Stimulated activated naive CD4-positive, alpha-beta T cell treated with Interleukin-2 at 50 U/mL for 16 hours (primary cell): Measurements from ENCODE around the gene ELP4.
"Not testable (repeated sequence)": the region's sequence is repeated elsewhere in the genome, so short reads cannot be mapped to it uniquely, and the experiment has no call there.

ENCODE experiments used
- DNase-seq: peaks from one replicate; lab custom pipeline; 2025; lab: John Stamatoyannopoulos, UW

The ELP4 gene

DNA sequence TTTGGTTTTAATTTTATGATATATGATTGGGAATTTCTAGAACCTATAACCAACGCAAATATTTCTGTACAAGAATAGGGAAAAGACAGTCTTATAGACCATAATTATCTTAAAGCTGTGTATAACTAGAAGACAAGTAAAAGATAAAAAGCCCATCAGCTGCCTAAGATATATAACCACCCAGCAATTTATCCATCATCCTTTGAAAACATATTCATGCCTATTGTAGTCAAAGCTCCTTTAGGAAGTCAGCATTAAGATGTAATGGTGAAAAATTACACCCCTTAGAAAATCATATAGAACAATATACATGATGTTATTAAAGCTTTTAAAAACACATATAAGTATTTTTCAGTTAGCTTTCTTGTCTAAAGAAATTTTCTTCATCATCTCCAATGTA lies 46.4 kb downstream of the ELP4 start:
- DNase-seq, result no peak

DNA sequence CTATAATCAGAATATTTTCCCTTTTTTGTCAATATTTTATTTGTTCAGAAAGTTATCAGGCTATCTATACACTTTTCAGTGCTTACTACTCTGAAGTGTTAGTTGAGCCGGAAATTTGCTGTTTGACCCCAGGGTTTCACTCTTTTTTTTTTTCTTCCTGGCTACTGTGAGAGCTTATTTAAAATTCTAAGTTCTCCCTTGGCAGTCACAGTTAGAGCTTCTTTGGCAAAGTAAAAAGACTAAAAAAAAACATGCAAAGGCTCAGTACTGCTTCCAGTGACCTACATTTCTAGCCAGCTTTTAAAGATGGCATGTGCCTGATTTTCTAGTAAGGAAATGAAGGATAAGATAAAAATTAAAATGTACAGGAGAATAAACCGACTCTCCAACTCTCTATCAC lies 48.4 kb downstream of the ELP4 start:
- no peak for DNase-seq

DNA sequence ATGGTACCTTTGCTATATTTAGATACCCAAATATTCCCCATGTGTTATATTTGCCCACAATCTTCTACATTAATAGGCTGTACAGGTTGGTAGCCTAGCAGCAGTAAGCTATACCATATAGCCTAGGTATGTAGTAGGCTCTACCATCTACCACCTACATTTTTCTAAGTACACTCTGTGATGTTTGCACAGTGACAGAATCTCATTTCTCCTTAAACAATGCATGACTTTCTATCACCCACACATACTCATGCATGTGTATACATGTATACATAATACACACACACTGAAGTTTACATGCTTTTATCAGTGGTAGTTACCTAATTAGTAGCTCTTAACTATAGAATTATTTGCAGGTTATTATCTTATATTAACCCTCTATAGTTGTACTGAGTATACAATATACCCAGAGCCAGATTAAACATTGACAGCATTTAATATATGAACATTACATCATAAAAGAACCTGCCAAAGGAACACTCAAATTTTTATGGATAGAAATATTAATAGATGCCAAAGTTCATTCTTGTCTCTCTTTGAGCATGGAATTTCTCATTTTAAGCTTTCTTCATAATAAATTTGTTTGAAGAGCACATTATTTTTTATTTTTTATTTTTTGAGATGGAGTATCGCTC lies 51.4 kb downstream of the ELP4 start:
- DNase-seq, result no peak

DNA sequence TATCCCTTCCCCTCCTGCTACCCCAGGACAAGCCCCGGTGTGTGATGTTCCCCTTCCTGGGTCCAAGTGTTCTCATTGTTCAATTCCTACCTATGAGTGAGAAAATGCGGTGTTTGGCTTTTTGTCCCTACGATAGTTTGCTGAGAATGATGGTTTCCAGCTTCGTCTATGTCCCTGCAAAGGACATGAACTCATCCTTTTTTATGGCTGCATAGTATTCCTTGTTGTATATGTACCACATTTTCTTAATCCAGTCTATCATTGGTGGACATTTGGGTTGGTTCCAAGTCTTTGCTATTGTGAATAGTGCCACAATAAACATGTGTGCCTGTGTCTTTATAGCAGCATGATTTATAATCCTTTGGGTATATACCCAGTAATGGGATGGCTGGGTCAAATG lies 55.0 kb downstream of the ELP4 start:
- not testable (repeated sequence) for DNase-seq

DNA sequence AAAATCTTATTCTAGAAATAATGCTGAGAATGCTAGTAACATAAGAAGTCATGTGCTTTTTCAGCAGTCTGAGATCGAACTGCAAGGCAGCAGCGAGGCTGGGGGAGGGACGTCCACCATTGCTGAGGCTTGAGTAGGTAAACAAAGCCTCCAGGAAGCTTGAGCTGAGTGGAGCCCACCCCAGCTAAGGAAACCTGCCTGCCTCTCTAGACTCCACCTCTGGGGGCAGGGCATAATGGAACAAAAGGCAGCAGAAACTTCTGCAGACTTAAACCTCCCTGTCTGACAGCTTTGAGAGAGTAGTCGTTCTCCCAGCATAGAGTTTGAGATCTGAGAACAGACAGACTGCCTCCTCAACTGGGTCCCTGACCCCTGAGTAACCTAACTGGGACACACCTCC lies 64.6 kb downstream of the ELP4 start:
- not testable (repeated sequence) for DNase-seq

DNA sequence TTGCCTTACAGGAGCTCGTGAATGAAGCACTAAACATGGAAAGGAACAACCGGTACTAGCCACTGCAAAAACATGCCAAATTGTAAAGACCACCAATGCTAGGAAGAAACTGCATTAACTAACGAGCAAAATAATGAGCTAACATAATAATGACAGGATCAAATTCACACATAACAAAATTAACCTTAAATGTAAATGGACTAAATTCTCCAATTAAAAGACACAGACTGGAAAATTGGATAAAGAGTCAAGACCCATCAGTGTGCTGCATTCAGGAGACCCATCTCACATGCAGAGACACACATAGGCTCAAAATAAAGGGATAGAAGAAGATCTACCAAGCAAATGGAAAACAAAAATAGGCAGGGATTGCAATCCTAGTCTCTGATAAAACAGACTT lies 66.2 kb downstream of the ELP4 start:
- DNase-seq, result not testable (repeated sequence)

DNA sequence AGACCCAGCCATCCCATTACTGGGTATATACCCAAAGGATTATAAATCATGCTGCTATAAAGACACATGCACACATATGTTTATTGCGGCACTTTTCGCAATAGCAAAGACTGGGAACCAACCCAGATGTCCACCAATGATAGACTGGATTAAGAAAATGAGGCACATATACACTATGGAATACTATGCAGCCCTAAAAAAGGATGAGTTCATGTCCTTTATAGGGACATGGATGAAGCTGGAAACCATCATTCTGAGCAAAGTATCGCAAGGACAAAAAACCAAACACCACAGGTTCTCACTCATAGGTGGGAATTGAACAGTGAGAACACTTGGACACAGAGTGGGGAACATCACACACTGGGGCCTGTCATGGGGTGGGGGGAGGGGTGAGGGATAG lies 69.8 kb downstream of the ELP4 start:
- DNase-seq, result not testable (repeated sequence)

DNA sequence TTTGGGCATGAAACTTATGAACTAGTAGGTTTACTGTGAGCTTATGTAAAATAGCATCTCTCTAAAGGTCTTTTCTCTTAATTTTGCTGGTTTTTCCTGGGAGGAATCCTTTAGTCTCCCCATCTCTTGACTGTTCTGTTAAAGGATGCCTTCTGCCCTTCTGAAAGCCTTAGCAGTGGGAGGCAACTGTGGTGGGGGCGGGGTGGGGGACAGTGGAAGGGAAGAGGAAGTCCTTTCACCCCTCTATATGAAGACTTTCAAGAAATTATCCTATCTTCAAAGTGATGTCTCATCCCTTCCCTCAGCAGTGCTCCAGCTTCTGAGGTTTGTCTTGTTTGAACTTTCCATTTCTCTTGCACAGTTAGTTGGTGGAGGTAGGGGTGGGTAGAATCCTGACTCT lies 73.1 kb downstream of the ELP4 start:
- no peak for DNase-seq

DNA sequence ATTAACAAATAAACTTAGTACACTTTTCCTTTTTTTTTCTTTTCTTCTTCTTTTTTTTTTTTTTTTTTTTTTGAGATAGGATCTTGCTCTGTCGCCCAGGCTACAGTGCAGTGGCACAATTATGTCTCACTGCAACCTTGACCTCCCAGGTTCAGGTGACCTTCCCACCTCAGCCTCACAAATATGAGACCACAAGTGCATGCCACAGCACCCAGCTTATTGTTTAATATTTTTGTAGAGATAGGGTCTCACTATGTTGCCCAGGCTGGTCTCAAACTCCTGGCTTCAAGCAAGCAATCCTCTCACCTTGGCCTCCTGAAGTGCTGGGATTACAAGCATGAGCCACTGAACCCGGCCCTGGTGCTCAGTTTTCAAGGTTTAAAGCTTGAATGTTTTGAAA lies 88.9 kb downstream of the ELP4 start:
- no peak for DNase-seq

DNA sequence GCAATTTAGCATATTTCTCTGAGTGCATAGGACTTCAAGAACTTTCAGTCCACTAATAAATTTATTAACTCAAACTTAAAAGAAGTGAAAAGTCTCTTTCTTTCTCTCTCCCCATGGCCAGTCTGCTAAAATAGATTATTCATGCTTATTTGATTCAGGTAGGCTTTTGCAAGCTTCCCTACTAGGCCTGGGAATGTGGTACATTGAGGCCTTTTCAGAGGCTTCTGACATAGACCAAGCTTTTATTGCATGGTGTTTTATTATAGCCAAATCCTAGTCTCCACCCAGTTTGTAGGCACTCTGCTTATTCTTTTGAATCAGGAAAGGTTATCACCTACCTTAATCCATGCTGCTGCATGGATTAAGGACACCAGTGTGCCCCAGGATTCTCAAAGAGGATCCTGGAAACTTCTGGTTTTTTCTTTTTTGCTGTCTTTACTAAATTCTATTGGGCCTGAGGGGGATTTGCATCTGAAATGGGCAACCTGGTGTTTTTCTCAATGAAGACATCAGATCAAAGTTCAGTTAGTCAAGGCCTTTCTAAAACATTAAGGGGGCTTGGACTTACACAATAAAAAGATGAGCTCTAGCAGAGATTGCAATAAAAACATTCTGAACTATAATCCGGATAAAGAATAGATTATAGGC lies 92.2 kb downstream of the ELP4 start:
- DNase-seq, result no peak

DNA sequence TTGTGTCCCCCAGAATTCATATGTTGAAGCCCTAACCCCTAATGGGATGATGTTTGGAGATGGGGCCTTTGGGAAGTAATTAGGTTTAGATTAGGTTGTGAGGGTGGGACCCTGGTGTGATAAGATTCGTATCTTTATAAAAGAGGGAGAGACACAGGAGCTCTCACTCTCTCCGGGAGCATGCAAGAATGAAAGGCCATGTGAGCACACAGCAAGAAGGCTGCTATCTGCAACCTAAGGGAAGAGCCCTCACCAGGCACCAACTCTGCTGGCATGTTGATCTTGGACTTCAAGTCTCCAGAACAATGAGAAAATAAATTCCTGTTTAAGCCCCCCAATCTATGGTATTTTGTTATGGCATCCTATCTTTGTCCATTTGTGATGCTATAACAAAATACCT lies 97.3 kb downstream of the ELP4 start:
- no peak for DNase-seq

DNA sequence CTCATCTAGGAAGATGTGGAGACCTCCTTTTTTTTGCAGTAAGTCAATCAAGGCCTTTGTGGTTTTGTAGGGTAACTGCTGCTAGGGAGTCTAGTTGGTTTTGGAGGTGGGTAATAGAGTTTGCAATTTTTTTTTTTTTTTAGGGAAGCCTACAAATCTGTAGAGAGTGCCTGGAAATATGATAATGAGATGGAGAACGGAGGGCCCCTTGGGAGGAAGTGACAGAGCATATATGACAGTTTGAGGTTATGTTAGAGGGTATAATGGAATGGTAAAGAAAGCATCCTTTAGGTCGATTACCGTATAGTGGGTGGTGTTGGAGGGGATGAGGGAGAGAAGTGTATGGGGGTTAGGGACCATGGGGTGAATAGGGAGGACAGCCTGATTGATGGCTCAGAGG lies 98.3 kb downstream of the ELP4 start:
- DNase-seq, result no peak

DNA sequence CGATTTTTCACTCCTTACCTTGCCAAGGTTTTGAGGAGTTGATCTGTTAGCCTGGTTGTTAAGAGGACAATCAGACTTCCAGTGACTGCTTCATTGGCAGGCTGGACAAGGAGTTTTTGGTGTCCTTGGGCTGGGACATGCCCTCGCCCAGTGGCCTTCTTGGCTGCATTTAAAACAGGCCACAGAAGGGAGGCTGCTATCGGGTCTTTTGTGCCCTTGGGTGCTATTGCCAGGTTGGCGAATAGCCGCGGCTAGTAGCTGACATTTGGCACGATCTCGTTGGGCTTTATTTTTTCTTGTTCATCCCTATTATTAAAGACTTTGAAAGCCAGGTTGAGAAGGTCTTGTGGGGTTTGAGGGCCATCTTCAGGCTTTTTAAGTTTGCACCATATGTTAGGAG lies 99.4 kb downstream of the ELP4 start:
- DNase-seq, result no peak

DNA sequence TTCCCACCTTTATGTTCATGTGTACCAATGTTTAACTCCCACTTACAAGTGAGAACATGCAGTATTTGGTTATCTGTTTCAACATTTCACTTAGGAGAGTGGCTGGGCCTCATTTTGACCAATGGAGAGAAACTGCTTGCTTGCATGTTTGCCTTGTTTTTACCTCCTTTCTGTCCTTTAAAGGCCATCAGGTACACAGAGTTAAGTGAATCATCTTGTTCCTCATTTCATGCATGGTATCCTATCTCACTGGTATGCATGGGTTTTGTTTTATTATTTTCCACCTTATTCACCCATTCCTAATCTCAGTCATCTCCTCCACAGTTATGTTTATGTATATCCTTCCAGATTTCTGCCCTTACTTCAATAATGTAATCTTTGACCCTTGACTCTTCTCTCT lies 101.0 kb downstream of the ELP4 start:
- DNase-seq, result no peak

DNA sequence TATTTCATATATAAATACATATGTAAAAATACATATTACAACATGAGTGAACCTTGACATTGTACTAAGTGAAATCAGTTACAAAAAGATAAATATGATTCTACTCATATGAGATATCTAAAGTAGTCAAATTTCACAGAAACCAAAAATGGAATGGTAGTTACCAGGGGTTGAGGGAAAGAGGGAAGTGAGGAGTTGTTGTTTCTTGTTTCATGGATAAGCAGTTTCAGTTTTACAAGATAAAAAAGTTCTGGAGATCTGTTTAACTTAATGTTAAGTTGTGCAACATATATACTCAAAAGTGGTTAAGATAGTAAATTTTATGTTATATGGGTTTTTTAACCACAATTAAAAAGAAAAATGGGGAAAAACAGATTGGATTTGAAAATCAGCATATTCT lies 107.7 kb downstream of the ELP4 start:
- no peak for DNase-seq

DNA sequence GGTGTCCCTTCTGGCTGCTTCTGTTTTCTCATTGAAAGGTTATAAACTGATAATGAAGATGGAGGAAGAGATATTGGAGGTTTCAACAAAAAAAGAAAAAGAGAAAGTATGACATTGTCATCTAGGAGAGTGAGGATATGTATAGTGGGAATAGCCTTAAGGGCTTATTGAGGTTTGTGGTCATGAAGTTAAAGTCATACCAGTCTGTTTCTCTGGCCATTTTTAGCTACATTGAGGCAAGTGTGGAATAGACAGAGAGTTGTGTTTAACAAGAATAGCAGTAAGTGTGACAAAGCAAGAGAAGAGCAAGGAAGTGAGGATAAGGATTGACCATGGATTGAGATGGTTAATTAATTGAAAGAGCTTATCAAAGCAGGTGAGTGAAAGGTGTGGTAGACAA lies 110.4 kb downstream of the ELP4 start:
- DNase-seq, result no peak

DNA sequence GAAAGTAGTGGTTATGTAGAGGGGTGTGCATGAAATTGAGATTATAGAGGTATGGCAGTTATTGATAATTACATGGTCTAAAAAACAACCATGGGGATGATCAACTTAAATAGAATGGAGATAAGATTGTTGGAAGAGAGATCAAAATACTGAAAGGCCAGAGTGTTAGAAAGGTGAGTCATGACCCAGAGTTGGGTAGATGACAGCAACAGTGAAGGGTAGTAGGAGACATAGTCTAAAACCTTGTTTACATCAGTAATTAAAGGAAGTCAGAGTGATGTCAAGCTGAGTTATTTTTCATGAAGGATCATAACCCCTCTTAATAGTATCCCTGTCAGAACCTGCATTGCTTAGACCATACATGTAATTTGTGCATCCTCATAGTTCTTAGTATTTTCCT lies 110.9 kb downstream of the ELP4 start:
- no peak for DNase-seq

DNA sequence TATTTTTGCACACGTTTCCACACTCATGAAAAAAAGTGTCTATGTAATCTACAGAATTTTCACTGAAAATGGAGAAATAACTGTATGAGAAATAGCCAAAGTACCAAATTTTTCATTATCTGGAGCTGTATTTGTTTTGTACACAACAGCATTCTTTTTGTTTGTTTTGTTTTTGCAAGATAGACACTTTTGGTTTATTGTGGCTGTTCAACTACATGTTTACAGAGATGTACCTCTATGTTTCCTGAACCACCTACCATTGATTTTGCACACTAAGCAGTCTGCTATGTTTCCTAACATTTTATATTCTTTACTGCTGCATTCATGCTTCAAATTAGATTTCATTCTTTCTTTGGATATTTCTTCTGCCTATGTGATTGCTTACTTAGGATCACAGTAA lies 116.3 kb downstream of the ELP4 start:
- no peak for DNase-seq

DNA sequence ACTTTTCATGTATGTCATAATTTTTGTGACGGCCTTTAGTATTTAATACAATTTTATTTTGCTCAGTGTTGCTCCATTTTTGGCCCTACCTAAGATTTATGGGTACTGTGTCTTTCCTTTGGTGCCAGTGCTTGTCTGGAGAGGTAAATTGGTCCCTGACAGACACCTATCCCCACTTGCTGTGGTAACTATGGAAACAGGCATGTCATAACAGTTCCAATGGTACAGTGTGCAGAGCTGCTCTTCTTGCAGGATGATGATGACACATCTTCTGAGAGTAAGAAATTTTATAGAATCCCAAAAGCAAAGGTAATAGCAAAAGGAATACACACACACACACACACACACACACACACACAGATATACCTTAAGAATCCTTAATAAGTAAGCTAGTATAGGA lies 118.5 kb downstream of the ELP4 start:
- DNase-seq, result no peak

DNA sequence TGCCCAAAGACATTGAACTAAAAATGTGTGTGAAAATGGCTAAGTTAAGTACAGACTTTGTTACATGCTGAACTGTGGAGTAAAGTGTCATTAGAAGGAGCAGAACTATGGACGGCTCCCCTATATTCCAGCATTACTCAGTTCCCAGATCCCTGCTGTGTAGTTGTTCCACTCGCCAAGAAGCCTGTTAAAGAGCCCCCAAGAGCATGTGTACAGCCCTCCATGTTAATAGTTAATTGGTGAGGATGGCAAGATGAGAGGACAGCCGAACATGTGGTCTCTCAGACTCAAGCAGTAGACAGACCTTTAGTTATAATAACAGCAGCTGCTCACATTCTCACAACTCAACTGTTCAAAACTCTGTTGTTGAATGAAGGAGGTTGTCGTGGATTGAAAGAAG lies 127.4 kb downstream of the ELP4 start:
- no peak for DNase-seq

DNA sequence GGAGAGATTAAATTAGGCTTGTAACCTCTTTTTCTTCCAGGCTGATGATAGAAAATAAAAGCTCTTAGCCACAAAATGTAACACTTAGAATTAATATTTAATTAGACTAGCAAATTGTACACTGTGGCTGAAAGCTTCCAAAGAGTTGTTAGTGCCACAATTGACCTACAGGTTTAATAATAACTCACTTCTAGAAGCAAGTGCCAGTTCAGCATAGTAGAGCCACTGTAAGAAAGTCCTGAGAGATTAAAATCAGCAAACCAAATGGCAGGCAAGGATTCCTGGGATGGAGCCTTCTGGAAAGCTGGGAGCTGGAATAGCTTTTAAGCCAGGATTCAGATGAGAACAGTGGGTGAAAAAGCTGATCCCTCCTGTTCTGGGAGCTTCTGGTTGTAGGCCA lies 131.0 kb downstream of the ELP4 start:
- DNase-seq, result no peak

DNA sequence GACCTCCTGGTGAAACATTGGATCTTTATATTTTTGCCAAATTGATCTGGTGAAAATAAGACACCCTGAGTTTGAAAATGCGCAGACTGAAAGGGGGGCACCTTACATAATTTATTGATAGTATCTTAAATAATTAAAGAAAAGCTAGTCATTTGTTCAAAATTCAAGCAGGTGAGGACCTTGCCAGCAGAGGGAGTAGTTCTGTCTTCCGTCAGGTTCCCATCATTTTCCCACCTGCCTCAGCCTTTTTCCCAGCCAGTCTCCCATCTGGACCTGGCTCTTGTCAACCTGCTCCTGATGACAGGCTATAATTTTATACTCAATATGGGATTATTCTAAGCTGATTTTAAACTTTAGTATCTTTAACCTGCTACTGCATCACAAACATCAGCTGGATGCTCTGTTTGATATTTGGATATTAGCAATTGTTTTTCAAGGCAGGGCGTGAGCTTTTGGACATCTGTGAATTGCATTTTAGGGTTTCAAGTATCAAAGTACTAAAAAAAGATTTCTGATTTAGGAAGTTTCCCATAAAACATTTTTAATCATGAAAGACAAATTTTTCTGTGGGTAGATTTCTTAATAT lies 132.0 kb downstream of the ELP4 start:
- no peak for DNase-seq

DNA sequence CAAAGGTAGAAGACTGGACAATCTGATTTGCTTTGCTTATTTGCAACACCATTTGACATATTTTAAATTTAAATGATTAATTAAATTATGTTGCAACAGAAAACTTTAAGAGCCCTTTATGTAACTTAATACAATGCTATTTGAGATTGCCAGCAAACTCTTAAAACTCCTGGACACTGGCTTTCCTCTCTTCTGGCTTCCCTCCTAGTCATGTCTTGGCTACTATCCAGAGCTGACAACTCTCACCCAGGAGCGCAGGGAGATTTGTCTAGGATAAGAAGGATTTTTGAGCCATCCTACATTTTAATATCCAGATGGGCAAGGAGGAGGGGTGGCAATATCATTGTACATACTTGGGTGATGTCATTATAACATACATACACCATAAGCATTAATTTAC lies 134.3 kb downstream of the ELP4 start:
- DNase-seq, result no peak

DNA sequence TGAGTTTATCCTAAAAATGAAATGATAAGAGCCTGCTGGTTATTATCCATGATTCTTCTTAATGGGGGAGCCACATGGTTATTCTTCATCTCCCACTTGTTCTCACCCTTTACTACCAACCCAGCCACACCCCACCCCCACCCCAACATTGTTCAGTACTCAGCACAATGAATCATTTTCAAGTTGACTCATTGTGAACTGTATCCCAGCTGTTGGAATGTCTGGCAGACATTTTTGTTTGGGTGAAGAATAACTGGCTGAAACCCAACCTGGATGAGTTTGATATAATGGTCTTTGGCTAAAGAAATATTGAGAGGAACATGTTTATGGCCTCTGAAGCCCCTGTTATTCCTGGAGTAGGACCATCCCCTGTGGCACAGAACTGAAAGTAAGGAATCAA lies 136.2 kb downstream of the ELP4 start:
- DNase-seq, result no peak
